Measurements from ENCODE around the gene ANAPC13. TPM values are rescaled to one million over a fixed set of nuclear protein-coding genes. Genes with fewer than 3 reads are reported as not detected.
A peak's percentile ranks its signal among the peaks of the same experiment; 100 is the strongest.

ANAPC13 gene
- total RNA-seq, 1 experiment from 2014 or later: 68.8 TPM

GRCh38 chr3:134477938-134478337 is 7.8 kb downstream of the ANAPC13 start:
- ChIA-PET POLR2A (interaction anchor here (0.6 kb wide), 1 partner anchor 208 kb away, joined by 16 read pairs; no protein-coding TSS in a partner anchor), CTCF (no interaction called here)
- in situ Hi-C loops (cut with HindIII; ENCODE audit: low pct_unique_long_range_greater_than_20kb, low sequenced_read_pairs) (no loop called here), intact Hi-C loops (cut with micrococcal nuclease; ENCODE audit: unreplicated experiment) (loop anchor here (5.0 kb wide), 1 partner anchor 266 kb away; no protein-coding TSS in a partner anchor)
- TF ChIP-seq TCF7L2 (IDR thresholded peaks at IDR 0.05; ENCODE audit: low read depth, low read length): no peak
- Histone ChIP-seq H3K4me1 (ENCODE audit: control insufficient read depth, insufficient read depth, low read length) (peaks cover 3% of the 10 kb centered on the region), H3K36me3 (ENCODE audit: control insufficient read depth, insufficient read depth, low read length) (peaks cover 39% of the 10 kb centered on the region), H3K4me3 (ENCODE audit: low read depth in 2 of 2, low read length in 2 of 2) (no peak overlapping the region), H3K27me3 (ENCODE audit: control insufficient read depth, insufficient read depth, low read length) (no peaks in the 10 kb centered on the region), H3K27ac (ENCODE audit: low read length) (no peak overlapping the region), H3K9me3 (ENCODE audit: control insufficient read depth, insufficient read depth, low read depth, low read length) (no peaks in the 10 kb centered on the region)
- DNase-seq (ENCODE audit: low read depth, low spot score) (no peak), ATAC-seq (no peak)
- TSS peak; percentile 53 for BruUV-seq (replicated peaks)

- POLR2A ChIA-PET: no interaction called here
- intact Hi-C loops (cut with micrococcal nuclease; ENCODE audit: unreplicated experiment) (loop anchor here (5.0 kb wide), 1 partner anchor 265 kb away; no protein-coding TSS in a partner anchor), in situ Hi-C loops (cut with HindIII; ENCODE audit: low pct_unique_long_range_greater_than_20kb, low sequenced_read_pairs) (no loop called here)
- Histone ChIP-seq H3K27ac (ENCODE audit: low read length) (no peak overlapping the region), H3K36me3 (ENCODE audit: control insufficient read depth, insufficient read depth, low read length) (peaks cover 36% of the 10 kb centered on the region), H3K27me3 (ENCODE audit: control insufficient read depth, insufficient read depth, low read length) (no peaks in the 10 kb centered on the region), H3K4me1 (ENCODE audit: control insufficient read depth, insufficient read depth, low read length) (peaks cover 3% of the 10 kb centered on the region), H3K9me3 (ENCODE audit: control insufficient read depth, insufficient read depth, low read depth, low read length) (no peaks in the 10 kb centered on the region), H3K4me3 (ENCODE audit: low read depth in 2 of 2, low read length in 2 of 2) (no peak overlapping the region)
- TF ChIP-seq TCF7L2 (IDR thresholded peaks at IDR 0.05; ENCODE audit: low read depth, low read length) (no peak), SIN3A (IDR thresholded peaks at IDR 0.05; ENCODE audit: borderline replicate concordance, insufficient read depth, low read depth, low read length) (no peak), POLR2AphosphoS5 (IDR thresholded peaks at IDR 0.05; ENCODE audit: low read depth, low read length) (no peak), CTCF (IDR thresholded peaks at IDR 0.05) (no peak), REST (IDR thresholded peaks at IDR 0.05; ENCODE audit: insufficient read depth in 1 of 2, low read depth in 2 of 2, low read length in 1 of 2) (no peak)
- no TSS peak for BruUV-seq (replicated peaks)
- CTCF ChIA-PET: interaction anchor here (0.6 kb wide), 1 partner anchor 12 kb away, joined by 7 read pairs; no protein-coding TSS in a partner anchor
- no peak for ATAC-seq
- DNase-seq (ENCODE audit: low read depth, low spot score): no peak
Observed at GRCh38 chr3:134477002-134477401, 8.8 kb downstream of the ANAPC13 start.

- H3K4me1 ChIP-seq (ENCODE audit: control insufficient read depth, insufficient read depth, low read length): peaks cover 3% of the 10 kb centered on the region
- intact Hi-C loops (cut with micrococcal nuclease; ENCODE audit: unreplicated experiment): loop anchor here (5.0 kb wide), 1 partner anchor 264 kb away; no protein-coding TSS in a partner anchor
- POLR2A ChIA-PET: interaction anchor here (0.6 kb wide), 1 partner anchor 101 kb away, joined by 3 read pairs; no protein-coding TSS in a partner anchor
- in situ Hi-C loops (cut with HindIII; ENCODE audit: low pct_unique_long_range_greater_than_20kb, low sequenced_read_pairs): no loop called here
- no peak for TF ChIP-seq TCF7L2 (IDR thresholded peaks at IDR 0.05; ENCODE audit: low read depth, low read length)
- no peak for TF ChIP-seq POLR2AphosphoS5 (IDR thresholded peaks at IDR 0.05; ENCODE audit: low read depth, low read length)
- no peak for TF ChIP-seq SIN3A (IDR thresholded peaks at IDR 0.05; ENCODE audit: borderline replicate concordance, insufficient read depth, low read depth, low read length)
- no peak for TF ChIP-seq REST (IDR thresholded peaks at IDR 0.05; ENCODE audit: insufficient read depth in 1 of 2, low read depth in 2 of 2, low read length in 1 of 2)
- TF ChIP-seq CTCF (IDR thresholded peaks at IDR 0.05): no peak
- CTCF ChIA-PET: interaction anchor here (0.6 kb wide), 1 partner anchor 13 kb away, joined by 7 read pairs; no protein-coding TSS in a partner anchor
- no peaks in the 10 kb centered on the region for H3K9me3 ChIP-seq (ENCODE audit: control insufficient read depth, insufficient read depth, low read depth, low read length)
- H3K4me3 ChIP-seq (ENCODE audit: low read depth in 2 of 2, low read length in 2 of 2): no peak overlapping the region
- BruUV-seq (replicated peaks): no TSS peak
- no peak for DNase-seq (ENCODE audit: low read depth, low spot score)
- H3K27me3 ChIP-seq (ENCODE audit: control insufficient read depth, insufficient read depth, low read length): no peaks in the 10 kb centered on the region
- H3K27ac ChIP-seq (ENCODE audit: low read length): no peak overlapping the region
- H3K36me3 ChIP-seq (ENCODE audit: control insufficient read depth, insufficient read depth, low read length): peaks cover 29% of the 10 kb centered on the region
- ATAC-seq: no peak
Observed at GRCh38 chr3:134476306-134476705, 9.5 kb downstream of the ANAPC13 start.
